CD8-positive, alpha-beta memory T cell (primary cell): ENCODE measurements around the gene CHTF18. TPM values are rescaled to one million over a fixed set of nuclear protein-coding genes. Genes with fewer than 3 reads are reported as not detected.
A peak's percentile ranks its signal among the peaks of the same experiment; 100 is the strongest.

Experiments used
- CTCF ChIA-PET: fragments of 350-600 bp; sonication (Branson Sonifier 250); formaldehyde crosslinking; loops from one replicate; lab custom pipeline; 2021; ENCODE audit warnings: antibody characterized with exemption; lab: Charles Lee
- POLR2A ChIA-PET: fragments of 350-600 bp; sonication (Branson Sonifier 250); formaldehyde crosslinking; loops from one replicate; lab custom pipeline; 2021; ENCODE audit warnings: antibody characterized with exemption; lab: Charles Lee
- DNase-seq, 5 donors: peaks; one replicate each; pipeline versions ENCODE4 v3.0.0 to v3.0.0-alpha.2; 2020 to 2022; ENCODE audit warnings: mixed read lengths in 1 of 5
- H3K27ac ChIP-seq: one replicate; pipeline ENCODE4 v1.7.0; 2013; ENCODE audit warnings: low read depth, mild to moderate bottlenecking, low read length, moderate library complexity
- H3K27me3 ChIP-seq: 2 replicates; pipeline ENCODE4 v1.7.0; 2013; ENCODE audit warnings: low read length, mild to moderate bottlenecking; ENCODE audit not compliant: insufficient read depth, poor library complexity, severe bottlenecking
- H3K36me3 ChIP-seq: 2 replicates; pipeline ENCODE4 v1.7.0; 2013; ENCODE audit warnings: mild to moderate bottlenecking, low read length, moderate library complexity; ENCODE audit not compliant: insufficient read depth
- H3K4me1 ChIP-seq: 2 replicates; pipeline ENCODE4 v1.7.0; 2013; ENCODE audit warnings: mild to moderate bottlenecking, low read length, moderate library complexity; ENCODE audit not compliant: insufficient read depth
- H3K4me3 ChIP-seq: 2 replicates; pipeline ENCODE4 v1.7.0; 2013; ENCODE audit warnings: mild to moderate bottlenecking, low read length
- H3K9me3 ChIP-seq: 2 replicates; pipeline ENCODE4 v1.7.0; 2013; ENCODE audit warnings: mild to moderate bottlenecking, low read length
- H3K27ac Mint-ChIP-seq, 8 donors: one replicate each; pipeline ENCODE4 v1.8.0; 2020 to 2021; ENCODE audit warnings: mixed read lengths in 8 of 8, mild to moderate bottlenecking in 6 of 8, inconsistent platforms in 3 of 8, moderate library complexity in 3 of 8
- H3K27me3 Mint-ChIP-seq, 2 donors: one replicate each; pipeline ENCODE4 v1.8.0; 2020 to 2021; ENCODE audit warnings: mixed read lengths in 2 of 2, mild to moderate bottlenecking in 1 of 2, moderate library complexity in 1 of 2
- H3K36me3 Mint-ChIP-seq, 3 donors: one replicate each; pipeline ENCODE4 v1.8.0; 2020 to 2021; ENCODE audit warnings: mixed read lengths in 3 of 3, inconsistent platforms in 1 of 3, mild to moderate bottlenecking in 1 of 3
- H3K4me1 Mint-ChIP-seq, 3 donors: one replicate each; pipeline ENCODE4 v1.8.0; 2020 to 2021; ENCODE audit warnings: mixed read lengths in 3 of 3, inconsistent platforms in 1 of 3, mild to moderate bottlenecking in 1 of 3
- H3K4me3 Mint-ChIP-seq, 7 donors: one replicate each; pipeline ENCODE4 v1.8.0; 2020 to 2021; ENCODE audit warnings: mixed read lengths in 7 of 7, mild to moderate bottlenecking in 6 of 7, moderate library complexity in 4 of 7, inconsistent platforms in 2 of 7
- H3K9me3 Mint-ChIP-seq, 5 donors: one replicate each; pipeline ENCODE4 v1.8.0; 2020 to 2022; ENCODE audit warnings: mixed read lengths in 5 of 5, mild to moderate bottlenecking in 3 of 5, moderate library complexity in 2 of 5, inconsistent platforms in 1 of 5
- polyA plus RNA-seq: library from polyadenylated mRNA; unstranded; fragments of 300-500 nt; fragmentation: Illumina TruSeq; gene quantifications from one replicate; pipeline ENCODE4 v1.2.3, GENCODE V29; 2021
- total RNA-seq, 2 experiments: library from RNA; stranded (reverse); gene quantifications; one replicate each; pipeline ENCODE4 v1.2.3, GENCODE V29; 2021

The CHTF18 gene
- total and polyA plus RNA-seq, 3 experiments from 2014 or later, result 3.7 to 122 (median 121) TPM

GRCh38 chr16:779561-779960 lies 8.9 kb upstream of the CHTF18 start:
- Mint-ChIP-seq H3K4me3 (no peak overlapping the region), H3K9me3 (no peaks in the 10 kb centered on the region), H3K36me3 (no peaks in the 10 kb centered on the region), H3K4me1 (peaks cover 0 to 3% (median 0%) of the 10 kb centered on the region in 3 donors), H3K27me3 (peaks cover 6 to 15% of the 10 kb centered on the region in 2 donors), H3K27ac (no peak overlapping the region)
- no peak overlapping the region for H3K4me3 ChIP-seq
- H3K27me3 ChIP-seq, result no peaks in the 10 kb centered on the region
- H3K27ac ChIP-seq, result no peak overlapping the region
- no peak for DNase-seq
- no peaks in the 10 kb centered on the region for H3K9me3 ChIP-seq
- ChIA-PET POLR2A (no interaction called here), CTCF (no interaction called here)
- H3K4me1 ChIP-seq, result no peaks in the 10 kb centered on the region
- H3K36me3 ChIP-seq, result no peaks in the 10 kb centered on the region

GRCh38 chr16:780296-780695 lies 8.1 kb upstream of the CHTF18 start:
- Histone ChIP-seq H3K4me3 (no peak overlapping the region), H3K27ac (no peak overlapping the region), H3K4me1 (no peaks in the 10 kb centered on the region), H3K36me3 (no peaks in the 10 kb centered on the region), H3K9me3 (no peaks in the 10 kb centered on the region), H3K27me3 (no peaks in the 10 kb centered on the region)
- Mint-ChIP-seq H3K4me1 (peaks cover 0 to 10% (median 3%) of the 10 kb centered on the region in 3 donors), H3K27me3 (peaks cover 6 to 15% of the 10 kb centered on the region in 2 donors), H3K9me3 (no peaks in the 10 kb centered on the region), H3K4me3 (peak overlapping the region in 1 of 7 donors; percentile 70), H3K36me3 (peaks cover 0 to 5% (median 0%) of the 10 kb centered on the region in 3 donors), H3K27ac (no peak overlapping the region)
- CTCF ChIA-PET, result interaction anchor here (0.9 to 1.1 kb wide), 3 partner anchors 33 to 68 kb away, joined by 3 read pairs; partner anchors contain the start of gene CIAO3
- no peak for DNase-seq
- POLR2A ChIA-PET, result no interaction called here

- H3K36me3 Mint-ChIP-seq, result peaks cover 0 to 9% (median 0%) of the 10 kb centered on the region in 3 donors
- H3K36me3 ChIP-seq, result no peaks in the 10 kb centered on the region
- ChIA-PET CTCF (interaction anchor here (0.9 to 7.4 kb wide), 4 partner anchors 34 to 69 kb away, joined by 3 to 108 read pairs (median 3); partner anchors contain the start of genes CIAO3 and METRN), POLR2A (no interaction called here)
- no peak overlapping the region for H3K27ac ChIP-seq
- no peak overlapping the region for H3K27ac Mint-ChIP-seq
- H3K9me3 Mint-ChIP-seq, result no peaks in the 10 kb centered on the region
- H3K4me3 ChIP-seq, result no peak overlapping the region
- no peaks in the 10 kb centered on the region for H3K9me3 ChIP-seq
- H3K27me3 Mint-ChIP-seq, result peaks cover 6 to 15% of the 10 kb centered on the region in 2 donors
- H3K4me3 Mint-ChIP-seq, result no peak overlapping the region
- no peaks in the 10 kb centered on the region for H3K27me3 ChIP-seq
- no peaks in the 10 kb centered on the region for H3K4me1 ChIP-seq
- H3K4me1 Mint-ChIP-seq, result peaks cover 0 to 17% (median 5%) of the 10 kb centered on the region in 3 donors
- DNase-seq, result no peak
These were observed 6.9 kb upstream of the CHTF18 start for GRCh38 chr16:781346-782010.

- ChIA-PET POLR2A (no interaction called here), CTCF (interaction anchor here (7.4 kb wide), 1 partner anchor 69 kb away, joined by 108 read pairs; the partner anchor contains the start of gene METRN)
- Histone ChIP-seq H3K27ac (no peak overlapping the region), H3K27me3 (no peaks in the 10 kb centered on the region), H3K4me1 (no peaks in the 10 kb centered on the region), H3K4me3 (no peak overlapping the region), H3K36me3 (no peaks in the 10 kb centered on the region), H3K9me3 (no peaks in the 10 kb centered on the region)
- Mint-ChIP-seq H3K9me3 (no peaks in the 10 kb centered on the region), H3K4me1 (peaks cover 0 to 22% (median 5%) of the 10 kb centered on the region in 3 donors), H3K27ac (no peak overlapping the region), H3K36me3 (peaks cover 0 to 10% (median 0%) of the 10 kb centered on the region in 3 donors), H3K27me3 (peaks cover 2 to 11% of the 10 kb centered on the region in 2 donors), H3K4me3 (no peak overlapping the region)
- no peak for DNase-seq
These were observed 6.2 kb upstream of the CHTF18 start for GRCh38 chr16:782258-782657.

GRCh38 chr16:782766-783403 lies 5.5 kb upstream of the CHTF18 start:
- no peaks in the 10 kb centered on the region for H3K4me1 ChIP-seq
- H3K4me3 Mint-ChIP-seq, result no peak overlapping the region
- no peaks in the 10 kb centered on the region for H3K27me3 ChIP-seq
- H3K9me3 Mint-ChIP-seq, result no peaks in the 10 kb centered on the region
- no peak overlapping the region for H3K4me3 ChIP-seq
- H3K4me1 Mint-ChIP-seq, result peaks cover 0 to 24% (median 5%) of the 10 kb centered on the region in 3 donors
- peaks cover 0 to 12% (median 0%) of the 10 kb centered on the region in 3 donors for H3K36me3 Mint-ChIP-seq
- DNase-seq, result no peak
- H3K36me3 ChIP-seq, result no peaks in the 10 kb centered on the region
- CTCF ChIA-PET, result interaction anchor here (1.1 to 7.4 kb wide), 2 partner anchors 42 to 70 kb away, joined by 4 to 108 read pairs; partner anchors contain the start of genes CIAO3 and METRN
- H3K27me3 Mint-ChIP-seq, result peaks cover 0 to 6% of the 10 kb centered on the region in 2 donors
- POLR2A ChIA-PET, result no interaction called here
- H3K27ac Mint-ChIP-seq, result no peak overlapping the region
- no peak overlapping the region for H3K27ac ChIP-seq
- H3K9me3 ChIP-seq, result no peaks in the 10 kb centered on the region

- Mint-ChIP-seq H3K4me1 (peaks cover 0 to 23% (median 5%) of the 10 kb centered on the region in 3 donors), H3K27ac (no peak overlapping the region), H3K9me3 (no peaks in the 10 kb centered on the region), H3K27me3 (peaks cover 0 to 5% of the 10 kb centered on the region in 2 donors), H3K36me3 (peaks cover 0 to 12% (median 0%) of the 10 kb centered on the region in 3 donors), H3K4me3 (no peak overlapping the region)
- H3K36me3 ChIP-seq, result no peaks in the 10 kb centered on the region
- H3K27ac ChIP-seq, result no peak overlapping the region
- no peak overlapping the region for H3K4me3 ChIP-seq
- no peaks in the 10 kb centered on the region for H3K9me3 ChIP-seq
- CTCF ChIA-PET, result interaction anchor here (1.1 to 7.4 kb wide), 3 partner anchors 43 to 320 kb away, joined by 4 to 108 read pairs (median 7); partner anchors contain the start of genes CIAO3 and METRN
- POLR2A ChIA-PET, result no interaction called here
- no peaks in the 10 kb centered on the region for H3K4me1 ChIP-seq
- DNase-seq, result no peak
- H3K27me3 ChIP-seq, result no peaks in the 10 kb centered on the region
These were observed 4.8 kb upstream of the CHTF18 start for GRCh38 chr16:783404-784161.

- peaks cover 0 to 23% (median 5%) of the 10 kb centered on the region in 3 donors for H3K4me1 Mint-ChIP-seq
- ChIA-PET CTCF (interaction anchor here (1.4 to 7.4 kb wide), 9 partner anchors 15 to 319 kb away, joined by 3 to 108 read pairs (median 6); partner anchors contain the start of genes CIAO3, HAGHL and METRN), POLR2A (interaction anchor here (0.9 kb wide), 1 partner anchor 12 kb away, joined by 3 read pairs; no protein-coding TSS in a partner anchor)
- Histone ChIP-seq H3K27me3 (no peaks in the 10 kb centered on the region), H3K36me3 (no peaks in the 10 kb centered on the region), H3K9me3 (no peaks in the 10 kb centered on the region), H3K27ac (no peak overlapping the region), H3K4me3 (no peak overlapping the region), H3K4me1 (peaks cover 4% of the 10 kb centered on the region)
- no peak overlapping the region for H3K27ac Mint-ChIP-seq
- H3K27me3 Mint-ChIP-seq, result peaks cover 0 to 5% of the 10 kb centered on the region in 2 donors
- H3K9me3 Mint-ChIP-seq, result no peaks in the 10 kb centered on the region
- peak overlapping the region in 1 of 7 donors; percentile 71 for H3K4me3 Mint-ChIP-seq
- peaks cover 0 to 12% (median 0%) of the 10 kb centered on the region in 3 donors for H3K36me3 Mint-ChIP-seq
- no peak for DNase-seq
These were observed 4.0 kb upstream of the CHTF18 start for GRCh38 chr16:784431-784830.
